Activated CD4-positive, alpha-beta T cell treated with anti-CD3 and anti-CD28 coated beads, Interleukin-2, amount 50 U/mL, for 24 hours (primary cell): ENCODE measurements around the gene MAPK11.

Experiments used
- DNase-seq, 2 donors: peaks; one replicate each; pipeline ENCODE4 v3.0.0-alpha.2; 2020; ENCODE audit warnings: low read depth in 1 of 2, low spot score in 1 of 2

Gene MAPK11

DNA sequence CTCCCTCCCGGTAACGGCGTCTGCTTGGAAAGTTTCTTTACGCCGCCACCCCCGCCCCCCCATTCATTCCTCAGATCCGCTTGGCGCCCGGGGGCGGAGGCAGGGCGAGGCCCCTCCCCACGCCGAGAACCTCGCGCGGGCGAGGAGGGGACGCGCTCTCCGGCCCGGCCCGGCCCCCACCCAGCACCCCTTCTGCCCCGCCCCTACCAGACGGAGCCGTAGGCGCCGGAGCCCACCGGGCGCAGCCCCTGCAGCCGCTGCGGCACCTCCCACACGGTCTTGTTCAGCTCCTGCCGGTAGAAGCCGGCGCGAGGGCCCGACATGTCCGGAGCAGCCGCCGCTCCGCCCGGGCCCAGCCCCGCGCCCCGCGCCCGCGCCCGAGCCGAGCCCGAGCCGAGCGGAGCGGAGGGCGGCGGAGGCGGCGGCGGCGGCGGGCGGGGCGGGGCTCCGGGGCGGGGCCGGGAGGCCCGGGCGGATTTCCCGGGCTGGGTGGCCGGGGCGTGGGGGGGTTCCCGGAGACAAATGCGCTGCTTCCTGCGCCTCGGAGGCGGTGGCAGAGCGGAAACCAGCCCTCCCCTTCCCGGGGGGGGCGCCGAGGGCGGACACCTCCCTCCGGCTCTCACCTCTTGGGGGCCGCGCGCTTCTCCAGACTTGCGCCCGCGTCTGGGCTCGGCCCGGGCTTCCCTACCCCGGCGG, at the start of gene MAPK11:
TSS of gene MAPK11 (minus strand) at position 411 of the 696 bp plus-strand sequence. CDS start at position 323, 88 bp downstream.
- peak; percentile 40 to 44 for DNase-seq

DNA sequence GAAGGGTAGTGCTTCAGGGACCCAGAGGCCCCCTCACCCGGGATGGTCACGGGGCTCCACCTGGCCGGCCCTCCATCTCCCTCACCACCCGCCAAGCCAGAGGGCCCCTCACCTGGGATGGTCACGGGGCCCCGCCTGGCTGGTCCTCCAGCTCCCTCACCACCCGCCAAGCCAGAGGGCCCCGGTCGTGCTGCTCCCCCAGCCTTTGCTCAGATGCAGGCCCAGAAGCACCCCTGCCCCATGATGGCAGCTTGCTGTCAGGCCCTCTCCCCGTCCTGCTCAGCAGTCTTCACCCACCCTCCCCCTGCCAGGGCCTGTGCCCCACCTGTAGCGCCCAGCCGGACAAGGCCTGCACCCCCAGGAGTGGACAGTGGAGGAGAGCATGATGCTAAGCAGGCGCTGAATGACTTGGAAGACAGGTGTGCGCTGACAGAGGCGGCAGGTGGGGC, 49.3 kb upstream of the MAPK11 start:
- no peak for DNase-seq

DNA sequence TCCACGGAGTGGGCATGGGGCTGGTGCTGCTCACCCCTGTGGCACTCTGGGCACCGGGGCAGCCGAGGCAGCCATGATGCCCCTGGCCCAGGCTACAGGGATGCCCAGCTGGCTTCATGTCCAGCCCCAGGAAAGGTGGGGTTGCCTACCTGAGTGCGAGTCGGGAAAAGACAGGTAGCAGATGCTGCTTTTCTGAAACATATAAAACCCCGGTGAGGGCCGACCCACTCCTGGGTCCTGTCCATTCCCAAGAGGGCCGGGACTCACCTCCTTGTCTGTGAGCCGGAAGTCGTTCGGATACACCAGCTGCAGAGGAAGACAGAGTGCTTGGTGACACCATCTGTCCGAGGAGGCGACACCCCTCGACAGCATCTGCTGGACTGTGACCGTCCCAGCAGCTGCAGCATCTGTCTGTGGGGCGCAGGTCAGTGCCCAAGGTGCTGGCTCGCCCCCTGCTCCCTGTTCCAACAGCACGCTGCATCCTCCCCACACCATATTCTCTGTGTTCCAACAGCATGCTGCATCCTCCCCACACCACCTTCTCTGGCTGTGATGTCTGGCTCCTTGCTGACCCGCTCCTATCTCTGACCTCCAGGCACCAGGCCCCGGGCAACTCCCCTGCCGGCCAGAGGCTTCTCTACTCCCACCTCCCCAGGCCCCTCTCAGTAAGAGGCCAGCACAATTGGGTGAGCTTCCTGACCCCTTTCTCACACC, 48.7 kb upstream of the MAPK11 start:
- DNase-seq: no peak

DNA sequence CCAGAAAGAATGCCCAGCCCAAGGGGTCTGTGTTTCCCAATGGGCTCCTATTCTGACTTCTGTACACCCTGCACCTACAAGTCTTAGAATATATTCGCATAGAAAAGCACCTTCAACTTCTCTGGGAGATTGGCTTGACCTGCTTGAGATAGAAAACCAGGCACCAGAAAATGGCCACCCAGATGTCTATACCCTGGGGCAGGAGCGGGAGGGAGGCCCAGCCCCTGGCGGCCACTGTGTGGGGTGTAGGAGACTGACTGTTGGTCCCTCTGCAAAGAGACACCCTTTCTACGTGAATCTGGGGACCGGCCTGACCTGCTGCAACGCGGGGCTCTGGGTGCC, 48.1 kb upstream of the MAPK11 start:
- no peak for DNase-seq

DNA sequence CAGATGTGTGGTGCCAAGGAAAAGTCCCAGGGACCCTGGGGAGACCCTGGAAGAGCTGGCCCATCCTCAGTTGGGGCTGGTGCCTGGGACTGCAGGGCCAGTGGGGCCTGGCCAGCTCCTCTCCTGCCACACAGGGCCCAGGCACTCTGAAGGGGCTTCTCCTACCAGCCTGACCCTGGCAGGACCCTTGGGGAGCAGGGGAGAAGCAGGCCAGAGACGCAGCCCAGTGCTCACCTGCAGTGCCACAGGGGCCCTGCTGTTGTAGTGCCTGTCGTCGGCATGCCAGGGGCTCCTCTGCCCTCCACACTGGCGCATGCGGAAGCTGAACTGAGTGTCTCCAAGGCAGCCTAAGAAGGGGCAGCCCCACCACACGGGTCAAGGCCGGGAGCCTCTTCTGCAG, 47.5 kb upstream of the MAPK11 start:
- no peak for DNase-seq

DNA sequence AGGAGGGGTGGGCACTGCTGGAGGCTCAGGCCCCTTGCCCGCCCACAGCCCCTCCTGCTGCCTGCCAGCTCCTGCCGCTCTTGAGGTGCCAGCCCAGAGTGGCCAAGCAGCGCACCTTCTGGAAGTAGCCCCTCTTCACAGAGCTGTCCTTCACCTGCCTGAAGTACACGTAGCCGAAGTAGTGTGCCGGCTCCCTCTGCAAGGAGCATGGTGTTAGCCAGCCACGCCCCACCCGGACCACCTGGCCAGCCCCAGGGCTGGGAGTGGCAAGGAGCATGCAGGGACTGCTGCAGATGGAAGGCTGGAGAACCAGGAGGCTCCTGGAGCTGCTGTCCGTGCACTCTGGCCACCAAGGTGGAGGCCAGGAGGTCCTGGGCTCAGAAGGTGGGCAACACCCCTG, 47.0 kb upstream of the MAPK11 start:
- no peak for DNase-seq

DNA sequence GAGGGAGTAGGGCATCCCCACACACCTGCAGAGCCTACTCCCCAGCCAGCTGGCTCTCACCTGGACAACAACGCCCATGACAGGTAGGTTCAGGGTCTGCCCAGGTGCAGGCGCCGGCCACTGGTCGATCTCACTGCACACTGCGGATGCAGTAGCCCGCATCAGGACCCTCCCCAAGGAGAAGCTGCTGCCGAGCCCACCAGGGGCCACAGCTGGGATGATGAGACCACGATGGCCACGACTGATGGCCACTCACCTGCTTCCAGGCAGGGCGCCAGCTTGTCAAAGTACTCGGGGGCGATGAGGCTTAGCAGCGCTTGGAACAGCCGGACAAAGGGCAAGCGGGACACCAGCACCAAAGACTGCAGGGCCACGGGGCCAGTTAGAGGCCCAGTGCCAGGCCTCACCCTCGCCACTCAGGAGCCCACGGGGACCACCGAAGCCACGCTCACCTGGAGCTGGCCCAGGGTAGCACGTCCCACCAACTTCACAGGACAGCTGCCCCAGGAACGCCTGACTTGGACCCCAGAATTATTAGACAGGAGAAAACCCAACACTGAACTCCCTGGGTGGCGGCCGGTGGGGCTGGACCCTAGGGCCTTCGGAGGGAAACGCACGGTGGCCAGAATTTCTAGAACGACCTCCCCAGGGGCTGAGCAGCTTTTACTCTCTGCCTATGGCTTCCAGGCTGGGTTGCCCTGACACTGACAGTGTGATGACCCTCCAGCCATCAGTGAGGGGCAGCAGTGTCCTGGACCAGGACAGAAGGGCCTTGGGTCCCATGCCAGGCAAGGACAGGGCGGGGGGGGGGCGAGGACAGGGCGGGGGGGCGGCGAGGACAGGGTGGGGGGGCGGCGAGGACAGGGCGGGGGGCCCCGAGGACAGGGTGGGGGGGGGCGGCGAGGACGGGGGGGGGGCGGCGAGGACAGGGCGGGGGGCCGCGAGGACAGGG, 46.2 kb upstream of the MAPK11 start:
- DNase-seq: no peak

DNA sequence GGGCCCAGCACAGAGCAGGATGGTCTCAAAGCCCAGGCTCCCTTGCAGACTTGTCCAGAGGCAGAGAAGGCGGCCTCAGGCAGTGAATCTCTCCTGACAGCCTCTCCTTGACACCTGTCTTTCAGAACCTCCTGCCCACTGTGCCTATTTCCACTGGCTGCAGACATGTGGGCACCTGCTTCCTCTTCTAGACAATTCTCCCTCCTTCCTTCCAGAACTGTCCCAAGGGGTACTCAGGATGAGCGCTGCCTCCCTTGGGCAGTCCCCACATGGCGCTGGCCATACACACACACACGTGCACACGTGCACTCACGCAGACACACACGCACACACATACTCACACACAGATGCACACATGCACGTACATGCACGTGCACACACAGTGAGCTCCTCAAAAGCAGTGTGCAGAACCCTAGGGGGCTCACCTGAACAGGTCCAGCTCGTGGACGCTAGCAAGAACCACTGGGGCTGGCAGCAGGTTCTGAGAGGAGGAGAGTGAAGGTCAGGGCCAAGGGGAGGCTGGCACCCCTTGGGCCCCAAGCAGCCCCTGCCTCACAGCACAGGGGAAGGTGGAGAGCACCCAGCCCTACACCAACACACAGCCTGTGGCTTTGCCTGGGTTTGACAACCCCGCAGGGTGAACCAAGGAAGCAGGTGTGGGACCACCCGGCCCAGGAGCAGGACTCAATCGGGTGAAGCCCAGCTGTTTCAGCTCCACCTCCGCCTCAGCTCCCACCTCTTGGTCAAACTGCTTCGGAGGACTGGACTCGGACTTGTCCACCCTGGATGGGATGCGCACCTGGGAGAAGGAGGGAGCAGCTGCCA, 45.3 kb upstream of the MAPK11 start:
- no peak for DNase-seq

DNA sequence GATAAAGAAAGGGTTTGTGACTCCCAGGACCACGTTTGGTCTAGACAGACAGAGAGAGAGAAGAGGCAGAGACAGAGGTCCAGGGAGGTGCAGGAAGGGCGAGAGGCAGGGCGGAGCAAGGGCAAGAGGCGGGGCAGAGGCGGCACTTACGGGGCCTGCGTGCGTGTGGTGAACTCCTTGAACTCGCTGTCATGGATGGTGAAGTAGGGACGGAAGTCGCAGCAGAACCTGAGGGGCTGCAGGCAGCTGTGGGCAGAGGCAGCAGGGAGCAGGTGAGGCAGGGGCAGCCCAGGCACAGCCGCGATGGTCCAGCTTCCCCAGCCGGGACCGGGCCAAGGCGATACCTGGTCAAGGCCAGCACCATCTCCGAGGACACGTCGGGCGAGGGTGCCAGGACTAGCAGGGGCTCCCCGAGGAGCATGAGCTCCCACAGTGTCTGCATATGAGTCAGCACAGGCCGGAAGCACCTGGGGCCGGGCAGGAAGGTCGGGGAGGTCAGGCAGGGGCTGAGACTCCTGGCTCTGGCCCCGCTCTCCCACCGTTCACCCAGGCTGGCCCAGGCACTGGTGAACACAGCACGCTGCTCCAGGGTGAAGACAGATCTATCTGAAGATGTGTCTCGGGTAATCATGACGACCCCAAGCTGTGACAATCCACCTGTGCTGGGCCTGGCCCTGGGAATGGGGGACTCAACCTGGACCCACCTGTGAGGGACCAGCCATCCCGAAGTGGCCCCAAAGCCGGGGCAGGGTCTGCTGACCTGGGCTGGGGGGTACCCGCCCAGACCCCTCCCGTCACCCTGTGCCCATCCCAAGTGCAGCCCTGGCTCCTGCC, 44.5 kb upstream of the MAPK11 start:
- DNase-seq: peak; percentile 46 to 62

DNA sequence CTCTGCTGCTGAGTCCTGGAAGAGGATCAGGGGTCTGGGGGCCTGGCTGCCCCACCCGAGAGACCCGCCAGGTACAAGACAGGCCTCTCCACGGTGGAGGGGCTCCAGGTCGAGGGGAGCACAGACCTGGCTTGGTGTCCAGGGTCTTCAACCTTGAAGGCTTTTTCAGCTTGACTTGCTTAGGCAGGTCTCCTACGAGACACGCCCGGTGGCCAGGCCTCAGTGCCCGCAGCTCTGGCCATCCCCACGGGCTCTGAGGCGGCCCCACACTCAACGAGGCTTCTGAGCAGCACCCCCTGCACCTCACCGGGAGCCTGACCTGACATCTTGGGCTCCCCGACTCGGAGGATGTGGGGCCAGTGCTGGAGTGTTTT, 43.9 kb upstream of the MAPK11 start:
- DNase-seq: no peak

DNA sequence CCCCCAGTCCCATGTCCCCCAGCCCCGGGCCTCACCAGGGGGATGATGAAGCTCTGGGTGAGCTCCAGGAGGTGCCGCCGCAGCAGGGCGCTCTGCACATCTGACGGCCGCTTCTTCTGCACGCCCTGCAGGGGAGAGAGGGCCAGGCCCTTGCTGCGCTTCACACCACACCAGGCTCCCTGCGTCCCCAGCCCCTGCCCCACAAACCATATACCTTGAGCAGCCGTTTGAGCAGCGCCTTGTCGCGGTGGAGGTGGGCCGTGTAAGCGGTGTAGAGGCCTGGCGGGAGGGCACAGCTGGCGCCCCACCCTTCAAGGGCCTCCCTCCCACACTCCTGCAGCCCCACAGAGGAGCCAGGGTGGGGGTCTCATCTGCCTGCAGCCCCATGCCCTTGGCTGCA, 43.4 kb upstream of the MAPK11 start:
- no peak for DNase-seq

DNA sequence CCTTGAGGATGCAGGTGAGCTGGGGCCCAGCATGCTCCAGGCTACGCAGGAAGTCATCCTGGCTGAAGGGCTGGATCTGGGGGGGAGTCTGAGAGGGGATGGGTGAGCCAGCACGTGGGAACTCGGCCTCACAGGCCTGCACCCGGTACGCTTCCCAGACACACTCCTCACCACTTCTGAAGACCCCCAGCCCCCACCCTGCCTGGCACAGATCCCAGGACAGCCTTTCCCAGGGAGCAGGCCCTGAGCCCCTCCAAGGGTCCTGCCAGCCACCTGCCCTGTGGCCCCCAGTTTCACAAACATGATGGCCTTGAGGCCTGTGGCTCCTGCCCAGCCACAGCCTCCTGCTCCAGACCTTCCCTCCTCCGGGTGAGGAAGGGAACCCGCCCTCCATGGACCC, 42.8 kb upstream of the MAPK11 start:
- DNase-seq: no peak

DNA sequence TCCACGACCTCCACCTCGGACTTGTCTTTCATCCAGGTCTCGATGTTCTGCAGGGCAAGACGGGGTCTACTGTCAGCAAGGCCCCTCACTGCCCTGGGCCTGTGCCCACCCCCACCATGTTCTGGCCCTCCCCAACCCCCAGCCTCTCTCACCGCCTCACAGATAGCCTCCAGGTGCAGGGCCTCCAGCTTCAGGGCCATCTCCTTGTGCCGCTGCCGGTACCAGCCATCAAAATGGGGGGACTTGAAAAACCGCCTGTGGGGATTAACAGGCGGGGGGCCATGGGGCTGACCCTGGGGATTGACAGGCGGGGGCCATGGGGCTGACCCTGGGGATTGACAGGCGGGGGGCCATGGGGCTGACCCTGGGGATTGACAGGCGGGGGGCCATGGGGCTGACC, 42.2 kb upstream of the MAPK11 start:
- no peak for DNase-seq

DNA sequence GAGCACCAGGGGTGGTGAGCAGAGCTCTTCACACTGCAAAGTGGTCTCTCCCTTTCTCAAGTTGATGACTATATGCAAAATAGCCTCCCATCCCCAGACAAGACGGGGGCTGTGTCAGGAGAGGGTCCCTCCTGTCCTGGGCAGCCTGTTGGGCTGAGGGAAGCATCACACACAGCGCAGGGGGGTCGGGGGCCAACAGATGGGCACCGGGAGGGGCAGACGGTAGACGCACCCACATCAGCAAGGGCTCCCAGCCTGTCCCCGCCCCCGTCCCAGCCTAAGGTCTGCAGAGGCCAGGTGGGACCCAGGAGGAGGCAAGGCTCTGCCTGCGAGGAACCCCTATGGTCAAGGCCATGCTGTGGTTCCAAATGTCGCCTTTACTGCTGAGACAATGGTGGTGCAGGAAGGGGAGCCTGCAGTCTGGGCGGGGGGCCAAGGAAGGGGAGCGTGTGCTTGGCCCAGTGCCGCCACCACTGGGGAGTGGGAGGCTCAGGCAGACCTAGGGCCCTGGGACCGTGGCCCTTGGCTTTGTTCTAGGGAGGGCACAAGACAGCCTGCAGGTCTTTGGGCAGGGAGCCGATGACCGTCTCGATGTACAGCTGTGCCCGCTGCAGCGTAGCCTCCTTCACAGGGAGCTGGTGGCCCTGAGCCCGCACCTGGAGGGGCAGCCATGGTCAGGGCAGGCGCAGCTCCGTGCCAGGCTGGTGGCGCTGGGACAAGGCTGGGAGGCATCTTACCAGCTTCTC, 41.6 kb upstream of the MAPK11 start:
- no peak for DNase-seq

DNA sequence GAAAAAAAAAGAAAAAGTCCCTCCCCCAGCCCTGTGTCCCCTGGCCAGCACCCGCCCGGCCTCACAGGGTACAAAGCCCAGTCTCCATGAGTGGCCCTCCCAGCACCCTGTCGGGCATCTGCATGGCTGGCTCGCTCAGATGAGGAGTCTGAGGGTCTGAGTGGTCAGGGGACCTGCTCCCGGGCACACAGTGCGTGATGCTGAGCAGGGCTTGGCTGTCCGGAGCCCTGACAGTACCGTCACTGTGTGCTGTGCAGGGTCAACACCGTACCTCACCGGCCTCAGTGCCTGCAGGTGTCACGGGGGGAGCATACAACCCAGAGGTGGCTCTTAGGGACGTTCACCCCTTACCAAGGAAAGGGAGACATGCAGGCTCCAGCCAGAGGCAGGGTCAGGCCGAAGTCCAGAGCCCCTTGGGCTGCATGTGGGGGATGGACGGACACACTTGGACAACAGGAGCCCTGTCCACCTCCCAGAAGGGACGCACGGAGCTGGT, 40.8 kb upstream of the MAPK11 start:
- DNase-seq: no peak

DNA sequence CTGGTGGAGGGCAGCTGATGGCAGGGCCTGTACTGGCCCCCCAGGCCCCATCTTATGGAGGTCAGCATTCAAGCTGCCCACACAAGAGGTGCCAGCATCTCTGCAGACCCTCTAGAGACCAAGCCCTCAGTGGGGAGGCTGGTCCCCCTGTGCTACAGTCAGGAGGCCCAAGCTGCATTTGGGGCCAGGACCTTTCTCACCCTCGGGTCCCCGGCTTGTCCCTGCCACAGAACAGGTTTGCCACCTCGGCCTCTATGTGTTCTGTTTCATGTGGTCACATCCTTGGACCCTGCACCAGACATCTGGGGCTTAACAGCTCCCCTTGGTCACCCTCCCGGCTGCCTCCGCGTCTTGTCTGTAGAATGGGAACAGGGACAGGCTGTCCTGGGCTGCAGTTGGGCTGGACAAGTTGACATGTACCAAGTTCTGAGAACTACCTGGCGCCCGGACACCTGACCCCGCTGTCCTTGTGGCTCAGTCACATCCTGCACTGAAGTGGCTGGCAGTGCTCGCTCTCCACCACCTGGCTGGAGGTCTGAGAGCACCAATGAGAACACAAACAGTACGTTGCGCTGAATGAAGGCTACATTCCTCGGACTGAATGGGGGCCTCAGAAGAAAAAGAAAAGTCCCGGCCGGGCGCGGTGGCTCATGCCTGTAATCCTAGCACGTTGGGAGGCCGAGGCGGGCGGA, 40.0 kb upstream of the MAPK11 start:
- DNase-seq: no peak

DNA sequence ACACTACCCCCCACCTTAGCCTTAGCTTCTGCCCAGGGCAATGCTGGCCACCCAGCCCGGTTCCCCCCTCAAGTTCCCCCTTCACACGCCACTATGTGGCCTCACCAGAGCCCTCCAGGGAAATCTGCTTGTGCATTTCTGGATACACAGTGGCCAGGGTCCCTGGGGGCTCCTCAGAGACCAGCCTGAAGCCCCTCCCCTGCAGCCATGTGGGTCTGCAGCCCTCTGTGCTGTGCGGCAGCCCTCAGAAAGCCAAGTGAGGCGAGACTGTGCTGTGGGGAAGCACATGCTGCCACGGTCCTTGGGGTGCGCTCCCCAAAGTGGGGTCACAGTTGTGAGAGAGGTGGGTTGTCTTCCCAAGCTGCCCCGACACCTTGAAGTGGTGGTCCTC, 39.4 kb upstream of the MAPK11 start:
- DNase-seq: no peak

DNA sequence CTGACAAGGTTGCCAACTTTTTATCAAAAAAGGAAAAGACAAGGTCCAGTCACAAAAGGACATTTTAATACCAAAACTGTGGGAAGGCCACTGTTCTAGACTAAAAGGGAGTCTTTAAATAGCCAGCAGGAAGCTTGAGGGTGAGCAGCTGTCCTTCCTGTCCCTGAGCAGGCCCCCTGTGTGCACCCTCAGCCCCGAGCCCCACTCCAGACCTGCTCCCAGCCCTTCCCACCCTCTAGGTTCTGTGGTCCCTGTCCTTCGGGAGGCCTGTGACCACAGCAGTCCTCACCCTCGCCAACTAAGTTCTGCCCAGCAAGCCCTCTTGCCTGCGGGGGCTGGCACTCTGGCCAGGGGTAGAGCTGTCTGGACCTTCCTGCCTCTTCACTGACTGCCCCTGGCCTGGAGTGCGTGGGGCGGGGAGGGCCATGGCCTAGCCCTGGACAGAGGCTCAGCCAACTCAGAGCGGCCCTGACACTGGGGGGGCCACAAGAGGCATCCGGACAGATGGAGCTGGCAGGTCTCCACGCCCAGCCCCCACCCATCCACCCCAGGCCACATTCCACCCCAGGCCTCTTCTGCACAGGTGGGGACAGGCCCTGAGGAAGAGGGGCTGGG, 38.9 kb upstream of the MAPK11 start:
- DNase-seq: no peak
